HUDEP-2 (cell line): ENCODE data around the gene TNFRSF18.
"Not testable (repeated sequence)": the region's sequence is repeated elsewhere in the genome, so short reads cannot be mapped to it uniquely, and the experiment has no call there.

Experiments
- DNase-seq, 76 experiments: peaks; one replicate each; lab custom pipeline; 2025; ENCODE audit not compliant: unreplicated experiment in 76 of 76; lab: John Stamatoyannopoulos, UW

The TNFRSF18 gene

GRCh38 chr1:1179983-1180861 lies 26.2 kb downstream of the TNFRSF18 start:
- no peak for DNase-seq

DNA sequence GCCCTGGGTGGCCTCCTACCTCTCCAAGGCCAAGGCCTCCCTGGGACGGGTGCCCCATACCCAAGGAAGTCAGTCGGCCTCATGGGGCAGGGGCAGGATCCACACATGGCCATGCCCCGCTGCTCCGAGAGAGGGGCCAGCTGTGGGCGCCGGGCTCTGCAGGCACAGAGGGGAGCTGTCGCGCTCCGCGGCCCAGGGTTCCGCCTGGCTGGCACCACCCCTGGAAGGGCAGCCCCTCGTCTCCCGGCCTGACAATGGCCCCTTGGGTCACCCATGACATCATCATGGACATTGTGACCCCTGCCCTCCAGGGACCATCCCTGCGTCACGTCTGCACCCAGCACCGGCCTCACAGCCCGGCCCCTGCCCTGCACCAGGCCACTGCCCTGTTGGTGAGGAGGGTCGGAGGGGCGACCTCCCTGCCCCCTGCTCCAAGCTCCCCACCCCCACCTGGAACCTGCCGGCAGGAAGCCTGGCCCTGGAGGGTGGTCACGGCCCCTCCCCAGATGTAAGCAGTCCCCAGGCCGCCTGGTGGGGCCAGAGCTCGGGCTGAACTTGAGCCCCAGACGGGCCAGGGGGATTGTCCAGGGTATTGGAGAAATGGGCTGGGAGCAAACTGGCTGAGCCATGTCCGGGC lies 26.9 kb downstream of the TNFRSF18 start:
- no peak for DNase-seq

DNA sequence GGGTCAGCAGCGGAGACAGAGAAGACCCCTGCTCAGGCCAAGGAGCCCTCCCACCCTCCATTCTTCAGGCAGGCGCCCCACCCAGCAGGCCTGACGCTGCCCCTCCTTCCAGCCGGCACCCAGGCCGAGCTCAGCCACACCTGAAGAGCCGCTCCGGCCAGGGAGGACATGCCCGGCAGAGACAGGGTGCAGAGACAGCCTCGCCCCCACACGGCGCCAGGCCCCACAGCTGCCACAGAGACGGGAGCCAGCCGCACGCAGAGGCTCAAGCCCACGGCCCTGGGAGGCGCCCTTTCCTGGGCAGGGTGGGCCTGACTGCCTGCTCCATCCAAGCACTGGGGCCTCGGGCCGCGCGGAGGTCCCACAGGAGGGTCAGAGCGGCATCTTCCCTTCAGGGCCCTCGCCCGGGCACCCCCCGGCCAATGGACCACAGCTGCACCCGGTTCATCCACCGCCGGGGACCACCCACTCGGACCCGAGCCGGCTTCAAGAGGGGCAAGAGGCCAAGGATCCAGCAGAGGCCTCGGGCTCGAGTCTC lies 27.5 kb downstream of the TNFRSF18 start:
- no peak for DNase-seq

DNA sequence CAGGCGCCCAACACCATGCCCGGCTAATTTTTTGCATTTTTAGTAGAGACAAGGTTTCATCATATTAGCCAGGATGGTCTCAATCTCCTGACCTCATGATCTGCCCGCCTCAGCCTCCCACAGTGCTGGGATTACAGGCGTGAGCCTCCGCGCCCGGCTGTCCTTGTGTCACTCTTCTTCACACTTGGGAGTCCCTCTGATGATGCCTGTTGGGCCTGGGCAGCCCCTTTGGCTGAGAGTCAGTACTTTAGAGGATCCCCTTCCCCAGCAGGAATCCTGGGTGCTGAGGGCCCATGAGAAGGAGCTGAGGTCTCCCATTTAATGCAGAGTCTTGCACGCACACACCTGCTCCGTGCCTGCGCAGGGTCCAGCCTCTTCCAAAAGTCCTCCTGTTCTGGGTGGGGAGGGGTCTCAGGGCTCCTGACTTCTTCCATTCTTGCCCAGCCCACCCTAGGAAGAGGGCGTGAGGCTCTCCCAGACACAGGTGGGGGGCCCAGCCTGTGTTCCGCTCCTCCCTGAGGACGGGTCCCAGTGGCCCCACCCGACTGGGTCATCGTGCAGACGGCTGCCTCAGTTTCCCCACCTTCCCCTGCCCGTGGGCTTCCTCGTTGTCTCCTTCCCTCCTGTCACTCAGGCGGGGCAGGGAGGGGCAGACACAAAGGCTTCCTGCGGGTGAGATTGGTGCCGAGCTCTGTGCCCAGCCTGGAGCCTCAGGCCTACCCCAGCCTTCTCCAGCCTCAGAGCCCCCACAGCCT lies 28.8 kb downstream of the TNFRSF18 start:
- no peak for DNase-seq

GRCh38 chr1:1176931-1177330 lies 29.5 kb downstream of the TNFRSF18 start:
- no peak for DNase-seq

- DNase-seq, result not testable (repeated sequence)
Measured at GRCh38 chr1:1176063-1176761, 30.2 kb downstream of the TNFRSF18 start.

DNA sequence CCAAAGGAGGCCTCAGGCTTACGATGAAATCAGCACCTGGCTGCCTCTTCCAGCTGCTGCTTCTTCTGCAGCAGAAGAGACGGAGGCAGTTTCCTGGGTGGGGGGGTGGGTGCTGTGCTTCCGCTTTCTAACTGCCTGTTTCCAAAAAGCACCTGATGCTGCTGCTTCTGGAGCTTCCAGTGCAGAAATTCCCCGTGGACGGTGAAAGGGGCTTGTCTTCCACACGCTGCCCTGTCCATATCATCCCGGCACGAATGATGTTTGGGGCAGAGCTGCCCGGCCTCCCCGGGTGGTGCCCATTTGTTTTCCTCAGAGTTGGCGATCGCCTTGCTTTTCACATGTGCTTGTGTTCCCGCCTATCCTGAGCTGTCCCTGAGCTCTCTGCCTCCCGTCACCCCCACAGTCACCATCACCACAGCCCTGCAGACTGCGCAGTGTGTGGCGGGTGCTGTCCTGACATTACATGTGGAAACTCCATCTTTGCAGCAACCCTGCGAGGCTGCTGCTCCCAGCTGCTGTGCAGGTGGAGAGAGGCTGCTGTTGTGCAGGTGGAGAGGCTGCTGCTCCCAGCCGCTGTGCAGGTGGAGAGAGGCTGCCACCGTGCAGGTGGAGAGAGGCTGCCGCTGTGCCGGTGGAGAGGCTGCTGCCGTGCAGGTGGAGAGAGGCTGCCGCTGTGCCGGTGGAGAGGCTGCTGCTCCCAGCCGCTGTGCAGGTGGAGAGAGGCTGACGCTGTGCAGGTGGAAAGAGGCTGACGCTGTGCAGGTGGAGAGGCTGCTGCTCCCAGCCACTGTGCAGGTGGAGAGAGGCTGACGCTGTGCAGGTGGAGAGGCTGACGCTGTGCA lies 30.9 kb downstream of the TNFRSF18 start:
- DNase-seq, result no peak

GRCh38 chr1:1173793-1174415 lies 32.5 kb downstream of the TNFRSF18 start, which contains the start of gene TTLL10:
TTLL10 (plus strand) TSS chr1:1173880; CDS start chr1:1179216, 5,336 bp downstream.
- DNase-seq, result no peak

DNA sequence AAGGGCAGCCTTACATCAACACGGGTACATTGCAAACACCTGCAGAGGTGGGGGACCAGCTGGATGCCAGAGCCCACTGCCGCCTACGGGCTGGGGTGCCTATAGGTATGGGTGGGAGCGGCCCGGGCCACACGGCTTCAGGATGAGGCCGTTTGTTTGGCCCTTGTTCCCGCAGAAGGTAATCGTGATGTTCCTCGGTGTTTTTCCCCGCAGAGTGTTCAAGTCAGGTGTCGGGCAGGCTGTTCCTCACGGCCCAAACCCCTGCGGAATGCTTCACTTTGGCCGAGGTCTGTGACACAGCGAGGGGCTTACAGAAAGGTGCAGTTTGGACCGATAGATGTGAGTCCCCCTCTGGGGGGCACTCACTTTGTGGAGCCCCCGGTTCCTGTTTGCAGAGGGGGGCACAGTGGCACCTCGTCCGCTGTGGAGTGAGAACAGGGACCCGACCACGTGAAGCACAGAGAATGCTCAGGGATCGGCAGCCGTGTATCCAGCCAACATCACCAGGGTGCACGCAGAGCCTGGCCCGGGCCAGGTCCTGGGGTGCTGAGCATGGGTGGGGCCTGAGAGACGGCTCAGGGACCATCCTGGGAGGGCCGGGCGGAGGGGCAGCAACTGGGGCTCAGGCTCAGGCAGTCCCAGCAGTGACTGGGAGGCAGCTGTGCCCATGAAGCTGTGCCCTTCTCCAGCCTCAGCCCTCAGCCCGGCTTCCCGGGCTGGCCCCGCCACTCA lies 33.2 kb downstream of the TNFRSF18 start:
- no peak for DNase-seq

GRCh38 chr1:1171546-1172340 lies 34.6 kb downstream of the TNFRSF18 start:
- DNase-seq, result no peak

- DNase-seq, result no peak
Measured at GRCh38 chr1:1171161-1171545, 35.2 kb downstream of the TNFRSF18 start.

DNA sequence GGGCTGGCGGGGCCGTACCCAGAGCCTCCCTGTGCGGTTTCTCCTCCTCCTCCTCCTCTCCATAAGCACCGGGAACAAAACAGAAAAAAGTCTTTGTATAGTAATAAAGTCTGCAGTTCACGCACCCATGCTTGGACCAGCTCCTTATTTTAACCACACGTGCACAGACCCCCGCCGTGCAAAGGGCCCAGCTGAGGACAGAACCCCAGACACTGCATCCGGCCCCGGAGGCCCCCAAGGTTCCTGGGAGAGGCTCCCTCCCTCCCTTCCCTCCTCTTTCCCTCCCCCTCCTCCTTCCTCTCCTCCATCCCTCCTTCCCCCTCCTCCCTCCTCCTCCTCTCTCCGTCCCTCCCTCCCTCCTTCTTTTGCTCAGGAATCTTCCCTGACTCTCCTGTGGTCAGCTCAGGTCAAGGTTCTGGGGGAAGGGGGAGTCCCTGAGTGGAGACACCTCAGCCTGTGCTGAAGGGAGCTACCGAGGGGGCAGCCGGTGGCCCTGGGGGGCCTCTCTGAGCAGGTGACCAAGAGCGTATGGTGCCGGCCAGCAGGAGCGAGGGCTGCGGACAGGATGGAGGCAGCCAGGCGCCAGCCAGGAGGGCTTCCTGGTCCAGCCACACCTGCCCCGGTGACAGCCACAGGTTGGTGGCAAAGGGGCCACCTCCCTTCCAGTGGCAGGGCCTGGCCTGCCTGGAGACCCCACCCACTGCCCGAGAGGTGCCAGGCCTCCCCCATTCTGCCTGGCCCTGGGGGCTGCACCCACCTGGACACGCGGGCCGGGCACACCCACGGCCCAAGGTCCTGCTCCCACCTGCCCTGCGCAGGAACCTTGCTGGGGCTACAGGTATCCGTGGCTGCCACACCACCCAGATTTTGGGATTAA lies 35.9 kb downstream of the TNFRSF18 start:
- DNase-seq, result no peak

- DNase-seq, result no peak
Measured at GRCh38 chr1:1169429-1170214, 36.8 kb downstream of the TNFRSF18 start.

- no peak for DNase-seq
Measured at GRCh38 chr1:1168451-1169411, 37.7 kb downstream of the TNFRSF18 start.
